Keratinocyte (primary cell): ENCODE results near the gene MICA. TPM values are rescaled to one million over a fixed set of nuclear protein-coding genes. Genes with fewer than 3 reads are reported as not detected.
"Not testable (repeated sequence)": the region's sequence is repeated elsewhere in the genome, so short reads cannot be mapped to it uniquely, and the experiment has no call there.

ENCODE experiments used
- DNase-seq: peaks from one replicate; pipeline ENCODE4 v3.0.0-alpha.2; 2011; ENCODE audit warnings: low read depth, missing footprints, low spot score
- FAIRE-seq: peaks from 2 replicates; lab custom pipeline; 2011; peaks lifted over from hg19 to GRCh38; lab: Jason Lieb, UNC
- H2AFZ ChIP-seq: 2 replicates; pipeline ENCODE4 v1.6.0; 2012; ENCODE audit warnings: low read length, control low read depth, inconsistent platforms; ENCODE audit not compliant: control insufficient read depth
- H3K27ac ChIP-seq: 2 replicates; pipeline ENCODE4 v1.5.1; 2011; ENCODE audit warnings: low read length; ENCODE audit not compliant: control insufficient read depth, insufficient read depth
- H3K27me3 ChIP-seq: 3 replicates; pipeline ENCODE4 v1.6.0; 2011; ENCODE audit warnings: low read length; ENCODE audit not compliant: control insufficient read depth, insufficient read depth; ENCODE audit errors: extremely low read depth
- H3K36me3 ChIP-seq, 2 experiments: 2 replicates in 1 of 2; 3 replicates in 1 of 2; pipeline ENCODE4 v1.5.1; 2011; ENCODE audit warnings: low read length in 2 of 2, mild to moderate bottlenecking in 1 of 2; ENCODE audit not compliant: control insufficient read depth in 2 of 2, insufficient read depth in 2 of 2; ENCODE audit errors: extremely low read depth in 1 of 2
- H3K4me1 ChIP-seq: 3 replicates; pipeline ENCODE4 v1.5.1; 2011; ENCODE audit warnings: low read length; ENCODE audit not compliant: control insufficient read depth, insufficient read depth; ENCODE audit errors: extremely low read depth
- H3K4me2 ChIP-seq: 3 replicates; pipeline ENCODE4 v1.6.0; 2011; ENCODE audit warnings: low read depth, low read length; ENCODE audit not compliant: control insufficient read depth, insufficient read depth; ENCODE audit errors: extremely low read depth
- H3K4me3 ChIP-seq, 3 experiments: fragments of 200-600 bp in 1 of 3; sonication (generic) in 1 of 3; 2 replicates in 2 of 3; 3 replicates in 1 of 3; pipeline ENCODE4 v1.5.1; 2011 to 2016; ENCODE audit warnings: low read length in 3 of 3, mild to moderate bottlenecking in 3 of 3, control low read depth in 2 of 3, inconsistent platforms in 1 of 3, low read depth in 1 of 3, mixed read lengths in 1 of 3, mixed run types in 1 of 3, moderate library complexity in 1 of 3; ENCODE audit not compliant: control insufficient read depth in 2 of 3, insufficient read depth in 2 of 3; ENCODE audit errors: extremely low read depth in 1 of 3
- H3K79me2 ChIP-seq: 2 replicates; pipeline ENCODE4 v1.6.0; 2012; ENCODE audit warnings: low read length; ENCODE audit not compliant: control insufficient read depth, insufficient read depth
- H3K9ac ChIP-seq: 3 replicates; pipeline ENCODE4 v1.6.0; 2011; ENCODE audit warnings: low read length; ENCODE audit not compliant: control insufficient read depth, insufficient read depth; ENCODE audit errors: extremely low read depth
- H3K9me1 ChIP-seq: 3 replicates; pipeline ENCODE4 v1.6.0; 2011; ENCODE audit warnings: low read length; ENCODE audit not compliant: control insufficient read depth, insufficient read depth; ENCODE audit errors: extremely low read depth
- H3K9me3 ChIP-seq: 2 replicates; pipeline ENCODE4 v1.5.1; 2012; ENCODE audit warnings: low read depth, low read length; ENCODE audit not compliant: control insufficient read depth
- H4K20me1 ChIP-seq: 3 replicates; pipeline ENCODE4 v1.6.0; 2011; ENCODE audit warnings: low read length; ENCODE audit not compliant: control insufficient read depth, insufficient read depth; ENCODE audit errors: extremely low read depth
- CTCF ChIP-seq, 3 experiments: IDR thresholded peaks in 1 of 3; conservative IDR thresholded peaks in 1 of 3; optimal IDR thresholded peaks in 1 of 3; 2 replicates in 2 of 3; 3 replicates in 1 of 3; pipeline versions ENCODE3 to v1.5.1; 2011; ENCODE audit warnings: low read length in 3 of 3, mild to moderate bottlenecking in 3 of 3, moderate library complexity in 2 of 3, control low read depth in 1 of 3, inconsistent platforms in 1 of 3; ENCODE audit not compliant: insufficient read depth in 2 of 3; ENCODE audit errors: extremely low read depth in 1 of 3
- EZH2 ChIP-seq: IDR thresholded peaks from one replicate; pipeline ENCODE4 v1.6.1; 2012; ENCODE audit warnings: inconsistent platforms, mild to moderate bottlenecking, low read length, moderate library complexity
- dilution Hi-C: fragments of 300-500 bp; cut with MboI; formaldehyde crosslinking; loops from one replicate; pipeline ENCODE4 v1.7.0; 2020; ENCODE audit warnings: low sequenced_read_pairs; ENCODE audit not compliant: extremely low pct_ligation_motif_present
- polyA plus RNA-seq, 5 experiments: library from polyadenylated mRNA; depleted of rRNA in 3 of 5; stranded (reverse) in 3 of 5; stranded (forward) in 1 of 5; unstranded in 1 of 5; fragments of >200 nt; gene quantifications; 1 replicate in 1 of 5; 2 replicates in 3 of 5; 3 replicates in 1 of 5; pipeline versions ENCODE4 v1.2.1 to v1.2.3, GENCODE V29; 2011 to 2012; ENCODE audit warnings: missing spikeins in 2 of 5, low read depth in 1 of 5, low replicate concordance in 1 of 5

Gene MICA
- polyA plus RNA-seq, 1 donor (not counting 4 experiments of a cell fraction or from before 2014, with no cell fraction given): 59.9 TPM

GRCh38 chr6:31402324-31403282, 792 bp upstream of the MICA start:
- Histone ChIP-seq H3K9ac (peak overlapping the region; percentile 89), H3K4me1 (peaks cover 44% of the 10 kb centered on the region), H4K20me1 (peaks cover 13% of the 10 kb centered on the region), H3K27ac (peak overlapping the region; percentile 70), H2AFZ (peak overlapping the region; percentile 58), H3K36me3 (no peaks in the 10 kb centered on the region), H3K9me3 (no peaks in the 10 kb centered on the region), H3K27me3 (no peaks in the 10 kb centered on the region), H3K4me3 (peak overlapping the region; percentile 76 to 85 (median 79)), H3K4me2 (peak overlapping the region; percentile 90), H3K79me2 (peaks cover 68% of the 10 kb centered on the region), H3K9me1 (peaks cover 3% of the 10 kb centered on the region)
- dilution Hi-C loops: no loop called here
- DNase-seq (no peak), FAIRE-seq (no peak)
- TF ChIP-seq EZH2 (no peak), CTCF (optimal IDR thresholded peaks at IDR 0.05 in 1 of 3, IDR thresholded peaks at IDR 0.05 in 1 of 3, conservative IDR thresholded peaks at IDR 0.05 in 1 of 3; ENCODE audit: extremely low read depth in 1 of 3, insufficient read depth in 2 of 3, low read length in 3 of 3) (no peak)

GRCh38 chr6:31404061-31404364, 618 bp downstream of the MICA start:
- H2AFZ ChIP-seq, H3K9me1 ChIP-seq, H3K9me3 ChIP-seq, DNase-seq, dilution Hi-C loops, H3K27me3 ChIP-seq, H3K36me3 ChIP-seq, FAIRE-seq: not testable (repeated sequence)
- Histone ChIP-seq H3K79me2 (peaks cover 81% of the 10 kb centered on the region), H3K27ac (peak overlapping the region; percentile 36), H3K4me2 (peak overlapping the region; percentile 90), H4K20me1 (peaks cover 20% of the 10 kb centered on the region), H3K4me1 (peaks cover 49% of the 10 kb centered on the region), H3K4me3 (peak overlapping the region; percentile 76 to 85 (median 79)), H3K9ac (peak overlapping the region; percentile 89)
